PFSK-1 (cell line): ENCODE measurements around the gene WDR81.
A peak's percentile ranks its signal among the peaks of the same experiment; 100 is the strongest.

Experiments
- FOXP2 ChIP-seq: optimal IDR thresholded peaks from 2 replicates; pipeline ENCODE3; 2011; ENCODE audit warnings: borderline replicate concordance, control low read depth, inconsistent platforms; ENCODE audit not compliant: insufficient read depth; ENCODE audit errors: extremely low read length, extremely low read depth
- POLR2AphosphoS5 ChIP-seq: IDR thresholded peaks from 2 replicates; pipeline ENCODE4 v1.6.1; 2012; ENCODE audit warnings: low read depth, mild to moderate bottlenecking, control low read depth, low read length, moderate library complexity
- SIN3A ChIP-seq: IDR thresholded peaks from 2 replicates; pipeline ENCODE4 v1.6.1; 2012; ENCODE audit warnings: mild to moderate bottlenecking, low read length, moderate library complexity, borderline replicate concordance; ENCODE audit not compliant: insufficient read depth
- TAF1 ChIP-seq: IDR thresholded peaks from 2 replicates; pipeline ENCODE4 v1.6.1; 2012; ENCODE audit warnings: low read length, control low read depth, borderline replicate concordance; ENCODE audit not compliant: insufficient read depth
- TF ChIP-seq, protein P1 (sequence below), 2 experiments: IDR thresholded peaks; 2 replicates each; pipeline versions ENCODE4 v1.6.1 to v1.8.0; 2011 to 2012; ENCODE audit warnings: low read depth in 2 of 2, low read length in 2 of 2, control low read depth in 1 of 2, inconsistent platforms in 1 of 2, mild to moderate bottlenecking in 1 of 2, moderate library complexity in 1 of 2; ENCODE audit not compliant: insufficient read depth in 1 of 2

Gene WDR81

DNA sequence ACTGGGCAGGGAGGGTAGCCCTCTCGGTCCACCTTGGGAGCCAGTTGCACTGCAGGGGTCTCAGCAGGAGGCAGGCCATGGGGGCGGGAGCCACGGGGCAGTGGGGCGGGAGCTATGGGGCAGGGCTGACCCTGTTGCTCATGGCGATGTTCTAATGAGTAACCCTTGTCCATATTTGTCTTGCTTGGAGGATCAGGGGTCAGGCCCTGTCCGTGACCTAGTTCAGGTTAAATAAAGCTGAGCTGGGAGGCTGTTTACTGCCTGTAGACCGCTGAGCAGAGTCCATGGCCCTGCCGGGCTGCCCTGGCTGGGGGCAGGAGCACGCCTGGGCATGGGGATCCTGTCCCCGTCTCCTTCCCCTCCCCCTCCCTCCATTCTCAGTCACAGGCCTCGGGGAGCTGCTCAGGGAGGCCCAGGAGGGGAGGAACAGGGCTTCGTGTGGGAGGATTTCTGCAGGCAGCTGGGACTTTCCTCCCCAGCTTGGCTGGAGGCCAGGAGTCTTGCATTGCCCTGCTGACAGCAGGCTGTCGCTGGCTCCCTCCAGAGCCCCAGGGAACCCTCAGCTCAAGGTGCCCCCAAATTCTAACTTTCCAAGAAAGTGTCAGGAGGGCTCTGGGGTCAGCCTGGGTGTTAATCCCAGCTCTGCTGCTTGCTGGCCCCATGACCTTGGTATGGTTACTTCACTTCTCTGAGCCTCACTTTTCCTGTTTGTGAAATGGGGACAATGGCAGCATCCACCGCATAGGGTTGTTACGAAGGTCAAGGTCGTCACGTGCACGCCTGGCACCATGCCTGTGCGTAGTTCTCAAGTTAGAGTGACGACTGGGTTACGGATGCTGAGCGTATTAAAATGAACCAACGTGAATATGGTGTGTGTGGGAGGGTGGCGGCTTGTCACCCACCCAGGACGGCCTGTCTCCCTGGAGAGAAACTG, 12.1 kb downstream of the WDR81 start:
- TF ChIP-seq TAF1 (no peak), SIN3A (no peak), FOXP2 (peak; percentile 10)
- TF ChIP-seq, protein P1, sequence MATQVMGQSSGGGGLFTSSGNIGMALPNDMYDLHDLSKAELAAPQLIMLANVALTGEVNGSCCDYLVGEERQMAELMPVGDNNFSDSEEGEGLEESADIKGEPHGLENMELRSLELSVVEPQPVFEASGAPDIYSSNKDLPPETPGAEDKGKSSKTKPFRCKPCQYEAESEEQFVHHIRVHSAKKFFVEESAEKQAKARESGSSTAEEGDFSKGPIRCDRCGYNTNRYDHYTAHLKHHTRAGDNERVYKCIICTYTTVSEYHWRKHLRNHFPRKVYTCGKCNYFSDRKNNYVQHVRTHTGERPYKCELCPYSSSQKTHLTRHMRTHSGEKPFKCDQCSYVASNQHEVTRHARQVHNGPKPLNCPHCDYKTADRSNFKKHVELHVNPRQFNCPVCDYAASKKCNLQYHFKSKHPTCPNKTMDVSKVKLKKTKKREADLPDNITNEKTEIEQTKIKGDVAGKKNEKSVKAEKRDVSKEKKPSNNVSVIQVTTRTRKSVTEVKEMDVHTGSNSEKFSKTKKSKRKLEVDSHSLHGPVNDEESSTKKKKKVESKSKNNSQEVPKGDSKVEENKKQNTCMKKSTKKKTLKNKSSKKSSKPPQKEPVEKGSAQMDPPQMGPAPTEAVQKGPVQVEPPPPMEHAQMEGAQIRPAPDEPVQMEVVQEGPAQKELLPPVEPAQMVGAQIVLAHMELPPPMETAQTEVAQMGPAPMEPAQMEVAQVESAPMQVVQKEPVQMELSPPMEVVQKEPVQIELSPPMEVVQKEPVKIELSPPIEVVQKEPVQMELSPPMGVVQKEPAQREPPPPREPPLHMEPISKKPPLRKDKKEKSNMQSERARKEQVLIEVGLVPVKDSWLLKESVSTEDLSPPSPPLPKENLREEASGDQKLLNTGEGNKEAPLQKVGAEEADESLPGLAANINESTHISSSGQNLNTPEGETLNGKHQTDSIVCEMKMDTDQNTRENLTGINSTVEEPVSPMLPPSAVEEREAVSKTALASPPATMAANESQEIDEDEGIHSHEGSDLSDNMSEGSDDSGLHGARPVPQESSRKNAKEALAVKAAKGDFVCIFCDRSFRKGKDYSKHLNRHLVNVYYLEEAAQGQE (IDR thresholded peaks at IDR 0.05; ENCODE audit: insufficient read depth in 1 of 2, low read depth in 2 of 2, low read length in 2 of 2) = 0 out of 4 replicates have a peak, but pooled peaks of 1 of the 2 experiments have one; percentile 22

DNA sequence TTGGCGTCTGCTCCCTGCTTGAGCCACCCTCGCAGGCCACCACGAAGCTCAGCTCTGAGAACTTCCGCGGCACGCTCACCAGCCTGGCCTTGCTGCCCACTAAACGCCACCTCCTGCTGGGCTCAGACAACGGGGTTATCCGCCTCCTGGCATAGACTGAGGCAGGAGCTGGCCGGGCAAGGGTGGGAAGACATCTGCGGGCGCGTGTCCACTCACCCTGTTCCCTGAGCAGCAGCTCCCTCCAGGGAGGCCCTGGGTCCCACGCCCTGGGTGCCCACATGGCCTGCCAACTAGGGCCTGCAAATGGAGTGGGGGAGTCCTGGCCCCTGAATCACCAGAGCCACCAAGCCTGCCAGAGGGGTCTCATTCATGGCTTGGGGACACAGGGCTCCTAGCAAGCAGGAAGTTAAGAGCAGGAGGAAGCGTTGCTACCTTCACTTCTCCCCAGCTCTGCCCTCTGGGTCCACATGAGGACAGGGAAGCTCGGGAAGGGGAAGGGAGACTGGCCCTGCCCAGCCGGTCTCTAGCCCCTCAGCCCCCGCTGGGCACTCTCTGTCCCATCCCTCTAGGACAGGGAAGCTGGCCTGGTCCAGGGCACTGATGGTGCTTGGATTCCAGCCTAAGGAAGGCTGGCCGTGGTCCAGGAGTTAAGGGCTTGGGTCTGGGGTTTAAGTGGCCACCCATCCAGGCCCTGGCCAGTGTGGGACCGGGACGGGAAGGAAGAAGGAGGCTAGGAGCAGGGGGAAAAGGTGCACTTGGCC, 13.2 kb downstream of the WDR81 start:
- no peak for TF ChIP-seq SIN3A
- no peak for TF ChIP-seq TAF1
- no peak for TF ChIP-seq POLR2AphosphoS5
- TF ChIP-seq FOXP2 = no peak
- TF ChIP-seq, protein P1 (IDR thresholded peaks at IDR 0.05; ENCODE audit: insufficient read depth in 1 of 2, low read depth in 2 of 2, low read length in 2 of 2) = no peak

DNA sequence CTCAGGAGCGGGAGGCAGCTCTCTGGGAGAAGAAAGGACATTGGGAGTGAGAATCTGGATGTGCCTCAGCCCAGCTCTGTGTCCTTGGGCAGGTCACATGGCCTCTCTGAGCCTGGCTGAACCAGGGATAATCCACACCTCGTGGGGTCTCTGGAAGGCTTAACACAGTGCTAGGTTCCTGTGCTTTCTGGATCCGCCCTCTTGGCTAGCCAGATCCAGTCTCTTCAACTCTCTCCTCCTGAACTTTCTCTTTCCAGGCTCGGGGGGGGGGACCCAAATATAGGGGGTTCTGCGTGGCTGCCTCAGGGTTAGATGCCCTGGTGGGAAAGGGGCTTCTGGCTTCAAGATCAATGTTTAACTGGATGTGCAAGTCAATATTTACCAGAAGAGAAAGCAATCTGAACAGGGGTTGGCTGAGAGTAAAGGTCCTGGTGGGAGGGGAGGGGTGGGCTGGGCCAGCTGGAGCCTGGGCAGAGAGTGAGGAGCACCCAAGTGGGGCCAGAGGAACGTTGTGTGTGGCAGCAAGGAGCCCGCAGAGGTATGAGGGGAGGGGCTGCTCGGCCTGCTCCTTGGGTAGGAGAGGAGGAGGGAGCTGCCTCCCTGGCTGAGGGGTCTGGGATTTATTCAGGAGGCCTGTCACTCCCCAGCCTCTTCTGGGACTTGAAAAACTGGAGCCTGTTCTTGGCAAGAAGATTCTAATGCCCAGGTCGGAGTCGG, 18.0 kb downstream of the WDR81 start, which contains the start of gene SERPINF2:
Gene SERPINF2, plus strand, starts transcription at position 501 of the 717 bp plus-strand sequence. CDS start 2,125 bp downstream, outside the sequence.
- TF ChIP-seq TAF1 (no peak), POLR2AphosphoS5 (no peak), FOXP2 (no peak), SIN3A (no peak)
- TF ChIP-seq, protein P1 (IDR thresholded peaks at IDR 0.05; ENCODE audit: insufficient read depth in 1 of 2, low read depth in 2 of 2, low read length in 2 of 2) = no peak

DNA sequence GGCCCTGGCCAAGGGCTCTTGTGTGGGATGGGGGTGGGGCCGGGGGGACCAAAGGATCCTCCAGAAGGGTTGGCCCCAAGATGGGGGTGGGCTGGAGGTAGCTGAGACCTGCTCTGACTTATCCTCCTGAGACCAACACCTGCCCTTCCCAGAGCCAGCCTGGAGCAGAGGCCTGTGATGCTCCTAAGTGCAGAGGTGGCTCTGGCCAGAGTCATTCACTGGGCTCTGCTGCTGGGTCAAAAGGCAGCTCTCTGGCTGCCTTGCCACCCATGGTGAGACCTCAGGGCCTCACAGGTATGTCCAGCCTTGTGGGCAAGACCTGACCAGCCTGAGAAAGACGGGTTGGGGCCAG, 18.6 kb downstream of the WDR81 start:
- TF ChIP-seq POLR2AphosphoS5 (no peak), TAF1 (no peak), SIN3A (no peak), FOXP2 (no peak)
- TF ChIP-seq, protein P1 (IDR thresholded peaks at IDR 0.05; ENCODE audit: insufficient read depth in 1 of 2, low read depth in 2 of 2, low read length in 2 of 2) = no peak
